ENCODE measurements around the gene ERBB4. TPM values are rescaled to one million over a fixed set of nuclear protein-coding genes. Genes with fewer than 3 reads are reported as not detected.

The ERBB4 gene
- total RNA-seq, 1 donor from 2014 or later = 1.2 TPM

DNA sequence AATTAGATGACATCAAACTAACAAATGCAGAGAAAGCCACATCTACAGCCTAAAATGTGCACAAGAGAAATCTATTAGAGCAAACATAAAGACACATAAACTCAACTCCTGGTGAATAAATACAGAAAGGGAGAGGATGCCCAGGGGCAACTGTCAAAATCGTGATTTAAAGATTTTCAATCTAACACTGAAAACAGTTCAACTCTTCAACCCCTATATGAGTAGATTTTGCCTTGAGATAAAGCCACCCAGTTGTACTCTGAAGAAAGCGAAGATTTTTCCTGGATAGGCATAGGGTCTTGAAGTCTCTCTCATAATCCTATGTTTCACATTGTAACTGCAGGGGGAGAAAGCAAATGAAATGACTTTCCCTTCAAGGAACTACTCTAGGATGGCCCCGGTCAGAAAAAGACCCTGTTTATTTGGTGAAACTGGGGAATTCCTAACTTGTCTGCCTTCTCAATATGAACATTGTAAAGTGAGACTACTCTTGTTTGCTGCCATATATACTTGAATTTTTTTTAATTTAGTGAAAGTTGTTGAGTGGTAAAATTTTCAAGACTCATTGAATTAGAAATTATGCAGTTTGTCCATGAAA, 226.7 kb downstream of the ERBB4 start:
- FAIRE-seq (no peak), DNase-seq (ENCODE audit: low read depth) (no peak)
- no peaks in the 10 kb centered on the region for H4K20me1 ChIP-seq (ENCODE audit: insufficient read depth, low read length)
- no peaks in the 10 kb centered on the region for H3K27me3 Mint-ChIP-seq (ENCODE audit: low read depth, unreplicated experiment)
- H3K36me3 Mint-ChIP-seq (ENCODE audit: low read depth, unreplicated experiment) = no peaks in the 10 kb centered on the region
- H3K9me3 Mint-ChIP-seq (ENCODE audit: unreplicated experiment) = no peaks in the 10 kb centered on the region
- H3K79me2 ChIP-seq (ENCODE audit: insufficient read depth, low read length) = no peaks in the 10 kb centered on the region
- no peak overlapping the region for H2AFZ ChIP-seq (ENCODE audit: low read depth, low read length)
- H3K4me3 Mint-ChIP-seq (ENCODE audit: unreplicated experiment) = no peak overlapping the region
- no peak overlapping the region for H3K27ac ChIP-seq (ENCODE audit: low read depth, low read length)
- H3K4me3 ChIP-seq (ENCODE audit: insufficient read depth, low read depth, low read length) = no peak overlapping the region
- TF ChIP-seq, protein P1, sequence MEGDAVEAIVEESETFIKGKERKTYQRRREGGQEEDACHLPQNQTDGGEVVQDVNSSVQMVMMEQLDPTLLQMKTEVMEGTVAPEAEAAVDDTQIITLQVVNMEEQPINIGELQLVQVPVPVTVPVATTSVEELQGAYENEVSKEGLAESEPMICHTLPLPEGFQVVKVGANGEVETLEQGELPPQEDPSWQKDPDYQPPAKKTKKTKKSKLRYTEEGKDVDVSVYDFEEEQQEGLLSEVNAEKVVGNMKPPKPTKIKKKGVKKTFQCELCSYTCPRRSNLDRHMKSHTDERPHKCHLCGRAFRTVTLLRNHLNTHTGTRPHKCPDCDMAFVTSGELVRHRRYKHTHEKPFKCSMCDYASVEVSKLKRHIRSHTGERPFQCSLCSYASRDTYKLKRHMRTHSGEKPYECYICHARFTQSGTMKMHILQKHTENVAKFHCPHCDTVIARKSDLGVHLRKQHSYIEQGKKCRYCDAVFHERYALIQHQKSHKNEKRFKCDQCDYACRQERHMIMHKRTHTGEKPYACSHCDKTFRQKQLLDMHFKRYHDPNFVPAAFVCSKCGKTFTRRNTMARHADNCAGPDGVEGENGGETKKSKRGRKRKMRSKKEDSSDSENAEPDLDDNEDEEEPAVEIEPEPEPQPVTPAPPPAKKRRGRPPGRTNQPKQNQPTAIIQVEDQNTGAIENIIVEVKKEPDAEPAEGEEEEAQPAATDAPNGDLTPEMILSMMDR (IDR thresholded peaks at IDR 0.05; ENCODE audit: insufficient read depth, low read depth, low read length) = no peak
- TF ChIP-seq EZH2 (IDR thresholded peaks at IDR 0.05; ENCODE audit: insufficient read depth, low read length) = no peak
- no peaks in the 10 kb centered on the region for H3K36me3 ChIP-seq (ENCODE audit: insufficient read depth, low read length)
- H3K9me3 ChIP-seq (ENCODE audit: insufficient read depth, low read depth, low read length) = no peaks in the 10 kb centered on the region
- no peaks in the 10 kb centered on the region for H3K4me1 Mint-ChIP-seq (ENCODE audit: low read depth, unreplicated experiment)
- no peak overlapping the region for H3K9ac ChIP-seq (ENCODE audit: low read length)
- H3K4me1 ChIP-seq (ENCODE audit: insufficient read depth, low read length) = no peaks in the 10 kb centered on the region
- H3K27me3 ChIP-seq (ENCODE audit: insufficient read depth, low read length) = no peaks in the 10 kb centered on the region
- no peak overlapping the region for H3K27ac Mint-ChIP-seq (ENCODE audit: unreplicated experiment)
- no peak overlapping the region for H3K4me2 ChIP-seq (ENCODE audit: low read length)

DNA sequence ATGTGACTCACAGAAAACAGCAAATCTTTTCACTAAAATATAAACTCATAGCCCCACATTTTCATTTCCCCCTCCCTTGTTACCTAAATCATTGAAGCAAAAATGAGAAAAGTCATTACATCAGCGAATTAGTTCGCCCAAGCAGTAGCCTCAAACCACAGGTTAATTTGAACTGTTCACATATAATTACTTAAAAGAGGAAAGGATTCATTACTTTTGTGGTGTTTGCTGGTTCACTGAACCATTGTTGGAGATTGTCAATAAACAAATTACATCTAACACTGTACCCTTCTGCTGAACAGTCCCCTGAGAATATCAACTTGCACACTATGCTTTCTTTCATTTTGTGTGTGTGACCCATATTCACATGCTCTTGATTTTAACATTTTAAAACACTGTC, 238.7 kb downstream of the ERBB4 start:
- TF ChIP-seq, protein P1 (IDR thresholded peaks at IDR 0.05; ENCODE audit: insufficient read depth, low read depth, low read length) = no peak
- TF ChIP-seq EZH2 (IDR thresholded peaks at IDR 0.05; ENCODE audit: insufficient read depth, low read length) = no peak
- Histone ChIP-seq H3K4me2 (ENCODE audit: low read length) (no peak overlapping the region), H3K36me3 (ENCODE audit: insufficient read depth, low read length) (no peaks in the 10 kb centered on the region), H3K27ac (ENCODE audit: low read depth, low read length) (no peak overlapping the region), H2AFZ (ENCODE audit: low read depth, low read length) (no peak overlapping the region), H3K4me1 (ENCODE audit: insufficient read depth, low read length) (no peaks in the 10 kb centered on the region), H3K27me3 (ENCODE audit: insufficient read depth, low read length) (no peaks in the 10 kb centered on the region), H4K20me1 (ENCODE audit: insufficient read depth, low read length) (no peaks in the 10 kb centered on the region), H3K9ac (ENCODE audit: low read length) (no peak overlapping the region), H3K79me2 (ENCODE audit: insufficient read depth, low read length) (no peaks in the 10 kb centered on the region), H3K4me3 (ENCODE audit: insufficient read depth, low read depth, low read length) (no peak overlapping the region), H3K9me3 (ENCODE audit: insufficient read depth, low read depth, low read length) (no peaks in the 10 kb centered on the region)
- H3K27ac Mint-ChIP-seq (ENCODE audit: unreplicated experiment) = no peak overlapping the region
- no peaks in the 10 kb centered on the region for H3K4me1 Mint-ChIP-seq (ENCODE audit: low read depth, unreplicated experiment)
- DNase-seq (ENCODE audit: low read depth) (no peak), FAIRE-seq (no peak)
- H3K36me3 Mint-ChIP-seq (ENCODE audit: low read depth, unreplicated experiment) = no peaks in the 10 kb centered on the region
- peaks cover 2% of the 10 kb centered on the region for H3K9me3 Mint-ChIP-seq (ENCODE audit: unreplicated experiment)
- no peak overlapping the region for H3K4me3 Mint-ChIP-seq (ENCODE audit: unreplicated experiment)
- H3K27me3 Mint-ChIP-seq (ENCODE audit: low read depth, unreplicated experiment) = no peaks in the 10 kb centered on the region

DNA sequence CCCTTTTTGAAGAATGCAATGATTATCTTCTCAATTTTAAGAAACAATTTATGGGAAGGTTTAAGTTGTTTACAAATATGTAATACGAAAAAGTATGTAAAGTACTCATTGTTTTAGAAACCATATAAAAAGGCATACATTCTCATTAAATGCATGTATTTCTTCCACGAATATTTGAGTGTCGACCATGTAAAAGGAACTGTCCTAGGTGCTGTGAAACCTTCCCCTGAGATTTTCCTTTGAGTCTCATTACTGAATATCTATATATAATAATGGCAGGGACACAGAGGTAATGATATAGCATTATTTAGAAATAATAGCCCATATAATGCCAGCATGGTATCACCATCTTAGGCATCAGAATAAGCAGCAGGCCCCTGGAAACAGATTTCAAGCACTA, 239.3 kb downstream of the ERBB4 start:
- no peak overlapping the region for H3K27ac ChIP-seq (ENCODE audit: low read depth, low read length)
- no peak overlapping the region for H3K4me3 ChIP-seq (ENCODE audit: insufficient read depth, low read depth, low read length)
- H3K4me1 Mint-ChIP-seq (ENCODE audit: low read depth, unreplicated experiment) = no peaks in the 10 kb centered on the region
- no peaks in the 10 kb centered on the region for H3K79me2 ChIP-seq (ENCODE audit: insufficient read depth, low read length)
- DNase-seq (ENCODE audit: low read depth) (no peak), FAIRE-seq (no peak)
- H3K4me2 ChIP-seq (ENCODE audit: low read length) = no peak overlapping the region
- no peak overlapping the region for H3K27ac Mint-ChIP-seq (ENCODE audit: unreplicated experiment)
- TF ChIP-seq EZH2 (IDR thresholded peaks at IDR 0.05; ENCODE audit: insufficient read depth, low read length) = no peak
- TF ChIP-seq, protein P1 (IDR thresholded peaks at IDR 0.05; ENCODE audit: insufficient read depth, low read depth, low read length) = no peak
- no peaks in the 10 kb centered on the region for H3K27me3 ChIP-seq (ENCODE audit: insufficient read depth, low read length)
- H2AFZ ChIP-seq (ENCODE audit: low read depth, low read length) = no peak overlapping the region
- no peaks in the 10 kb centered on the region for H3K27me3 Mint-ChIP-seq (ENCODE audit: low read depth, unreplicated experiment)
- H4K20me1 ChIP-seq (ENCODE audit: insufficient read depth, low read length) = no peaks in the 10 kb centered on the region
- H3K36me3 ChIP-seq (ENCODE audit: insufficient read depth, low read length) = no peaks in the 10 kb centered on the region
- no peaks in the 10 kb centered on the region for H3K4me1 ChIP-seq (ENCODE audit: insufficient read depth, low read length)
- no peaks in the 10 kb centered on the region for H3K9me3 ChIP-seq (ENCODE audit: insufficient read depth, low read depth, low read length)
- H3K9me3 Mint-ChIP-seq (ENCODE audit: unreplicated experiment) = peaks cover 2% of the 10 kb centered on the region
- no peak overlapping the region for H3K4me3 Mint-ChIP-seq (ENCODE audit: unreplicated experiment)
- H3K9ac ChIP-seq (ENCODE audit: low read length) = no peak overlapping the region
- no peaks in the 10 kb centered on the region for H3K36me3 Mint-ChIP-seq (ENCODE audit: low read depth, unreplicated experiment)

All from astrocyte (in vitro differentiated cells and primary cell).